Heart right ventricle (tissue), 16 donors: ENCODE measurements around the gene ZFYVE28. TPM values are rescaled to one million over a fixed set of nuclear protein-coding genes. Genes with fewer than 3 reads are reported as not detected.

Experiments
- ATAC-seq, 8 donors: fragments of 200-7000 bp; cut with Tn5 transposase; one replicate each; pipeline ENCODE4 v1.9.1; 2020; ENCODE audit warnings: mild to moderate bottlenecking in 8 of 8, moderate library complexity in 8 of 8, moderate number of reproducible peaks in 1 of 8
- DNase-seq, 2 donors: peaks; one replicate each; pipeline ENCODE4 v3.0.0-alpha.2; 2020
- H3K27ac ChIP-seq, 10 donors: fragments of 200-600 bp; sonication (generic) in 2 of 10; one replicate each; pipeline versions ENCODE4 v1.5.0 to v1.8.0; 2020 to 2022; ENCODE audit warnings: mild to moderate bottlenecking in 3 of 10
- H3K27me3 ChIP-seq, 7 donors: fragments of 200-600 bp; one replicate each; pipeline ENCODE4 v1.8.0; 2021 to 2022; ENCODE audit warnings: mild to moderate bottlenecking in 2 of 7
- H3K36me3 ChIP-seq, 9 donors: fragments of 200-600 bp; sonication (generic) in 1 of 9; one replicate each; pipeline versions ENCODE4 v1.5.0 to v1.8.0; 2020 to 2022; ENCODE audit warnings: mild to moderate bottlenecking in 2 of 9
- H3K4me1 ChIP-seq, 9 donors: fragments of 200-600 bp; sonication (generic) in 1 of 9; one replicate each; pipeline versions ENCODE4 v1.5.0 to v1.8.0; 2020 to 2022; ENCODE audit warnings: mild to moderate bottlenecking in 4 of 9
- H3K4me3 ChIP-seq, 10 donors: fragments of 200-600 bp; sonication (generic) in 2 of 10; one replicate each; pipeline versions ENCODE4 v1.5.0 to v1.8.0; 2020 to 2022; ENCODE audit warnings: mild to moderate bottlenecking in 7 of 10, moderate library complexity in 2 of 10
- H3K9me3 ChIP-seq, 11 donors: fragments of 200-600 bp in 10 of 11; sonication (generic) in 2 of 11; one replicate each; pipeline versions ENCODE4 v1.5.0 to v1.8.0; 2013 to 2022; ENCODE audit warnings: mild to moderate bottlenecking in 2 of 11, control low read depth in 1 of 11, moderate library complexity in 1 of 11
- WGBS, 2 donors: extraction: QIAGEN DNeasy Blood & Tissue Kit; methylation state at CpG; one replicate each; pipeline ENCODE4 v1.1.7; 2013; ENCODE audit warnings: inconsistent platforms in 1 of 2; 5-methylcytosine and 5-hydroxymethylcytosine counted together
- intact Hi-C, 10 donors: fragments of 100-400 bp; cut with DNase I; formaldehyde crosslinking; loops; one replicate each; pipeline versions ENCODE4 v1.11.1 to v1.14.2; 2022
- polyA plus RNA-seq, 2 donors: library from polyadenylated mRNA; stranded (reverse); fragments of 200-250 nt; gene quantifications; one replicate each; pipeline ENCODE4 v1.2.3, GENCODE V29; 2013
- total RNA-seq, 10 donors: library from RNA; stranded (reverse); fragmentation: NEBNext Ultra II Directional in 3 of 10; extraction: Animal tissue kit (Norgen Biotek cat#: 25700) in 3 of 10; gene quantifications; one replicate each; pipeline versions ENCODE4 v1.2.1 to v1.2.4, GENCODE V29; 2021 to 2023
- TF ChIP-seq, protein P1 (sequence below), 9 donors: fragments of 200-600 bp; sonication (generic) in 2 of 9; IDR thresholded peaks; one replicate each; pipeline versions ENCODE4 v1.5.0 to v1.8.0; 2021 to 2022; ENCODE audit warnings: antibody characterized with exemption in 9 of 9, mild to moderate bottlenecking in 5 of 9, moderate library complexity in 1 of 9
- donor health status: Arrhythmogenic right ventricular cardiomyopathy.
- donor health status: ischemic (EF 13 %, LVEDD 7.1; RV severe dilation, severe dysfunction).
- donor health status: healthy with polysubstance abuse.
- donor health status: DM: no; HTN: yes; CAD: no.
- donor health status: DM: no; HTN: no; CAD: no.
- donor health status: ischemic (EF 25% LVEDD 6.9; RV normal size, moderate dysfunction).
- donor health status: ischemic (EF 25% LVEDD 5.7; RV mildly dilated, moderate dysfunction).
- donor health status: healthy.
- donor health status: DM: yes; HTN: yes; CAD: no.
- donor health status: Ischemic cardiomyopathy.
- donor health status: ischemic (EF 35%, LVEDD 5.7; RV mildly dilated, moderate dysfunction).
- donor health status: nonischemic (EF 11% LVEDD 7.7; RV severe dilation, severe dysfunction).
- donor health status: DM: yes; HTN: yes; CAD: no.
- donor health status: PGD.
- donor health status: ischemic (EF 29% LVEDD 5.4; RV normal size, mild dysfunction).
- donor health status: nonischemic (EF 23%, LVEDD 6.1; RV moderate dilation, normal function).

ZFYVE28 gene
- total and polyA plus RNA-seq, 12 donors: 2.3 to 9.9 (median 3.5) TPM

DNA sequence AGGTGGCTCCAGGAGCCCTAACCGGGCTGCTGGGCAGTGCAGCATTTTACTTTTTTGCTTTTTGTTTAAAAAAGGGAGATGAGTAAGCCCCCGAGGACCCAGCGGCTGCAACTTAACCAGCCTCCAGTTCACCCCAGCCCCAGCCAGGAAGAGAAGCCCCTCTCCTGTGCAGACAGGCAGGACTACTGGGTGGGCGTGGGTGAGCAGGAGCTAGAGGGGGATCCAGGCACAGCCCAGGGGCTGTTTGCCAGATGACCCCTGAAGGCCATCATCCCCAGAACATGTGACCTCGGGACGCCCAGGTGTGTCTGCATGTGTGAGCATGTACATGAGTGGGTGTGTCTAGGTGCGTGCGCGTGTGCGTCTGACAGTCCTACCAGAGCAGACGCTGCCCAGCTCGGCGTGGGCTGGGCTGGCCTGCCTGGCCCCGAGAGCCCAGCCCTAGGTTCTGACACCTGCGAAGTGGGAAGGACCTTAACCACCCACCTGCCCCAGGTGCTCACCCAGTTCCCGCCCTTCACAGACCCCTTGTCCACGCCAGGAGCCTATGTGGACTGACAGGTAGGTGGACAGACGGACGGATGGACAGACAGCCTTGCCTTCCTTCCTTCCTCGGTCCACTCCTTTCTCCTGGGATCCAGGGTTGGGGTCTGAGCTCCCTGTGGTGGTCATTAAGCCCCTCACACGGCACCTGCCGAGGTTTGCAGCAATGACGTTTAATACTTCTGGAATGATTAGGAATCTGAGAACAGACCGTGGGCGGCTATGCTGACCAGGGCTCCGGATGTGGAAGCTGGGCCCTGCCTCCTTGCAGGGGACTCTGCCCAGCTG, 168.7 kb downstream of the ZFYVE28 start:
- 88 to 89% methylated on average over 26 of the region's 26 CpGs for WGBS, 2 donors
- H3K27me3 ChIP-seq: no peaks in the 10 kb centered on the region
- H3K4me3 ChIP-seq: no peak overlapping the region
- TF ChIP-seq, protein P1, sequence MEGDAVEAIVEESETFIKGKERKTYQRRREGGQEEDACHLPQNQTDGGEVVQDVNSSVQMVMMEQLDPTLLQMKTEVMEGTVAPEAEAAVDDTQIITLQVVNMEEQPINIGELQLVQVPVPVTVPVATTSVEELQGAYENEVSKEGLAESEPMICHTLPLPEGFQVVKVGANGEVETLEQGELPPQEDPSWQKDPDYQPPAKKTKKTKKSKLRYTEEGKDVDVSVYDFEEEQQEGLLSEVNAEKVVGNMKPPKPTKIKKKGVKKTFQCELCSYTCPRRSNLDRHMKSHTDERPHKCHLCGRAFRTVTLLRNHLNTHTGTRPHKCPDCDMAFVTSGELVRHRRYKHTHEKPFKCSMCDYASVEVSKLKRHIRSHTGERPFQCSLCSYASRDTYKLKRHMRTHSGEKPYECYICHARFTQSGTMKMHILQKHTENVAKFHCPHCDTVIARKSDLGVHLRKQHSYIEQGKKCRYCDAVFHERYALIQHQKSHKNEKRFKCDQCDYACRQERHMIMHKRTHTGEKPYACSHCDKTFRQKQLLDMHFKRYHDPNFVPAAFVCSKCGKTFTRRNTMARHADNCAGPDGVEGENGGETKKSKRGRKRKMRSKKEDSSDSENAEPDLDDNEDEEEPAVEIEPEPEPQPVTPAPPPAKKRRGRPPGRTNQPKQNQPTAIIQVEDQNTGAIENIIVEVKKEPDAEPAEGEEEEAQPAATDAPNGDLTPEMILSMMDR (IDR thresholded peaks at IDR 0.05): no peak
- intact Hi-C loops: loop anchor here in 1 of 10 donors (10.0 kb wide), 1 partner anchor 105 kb away; no protein-coding TSS in a partner anchor
- H3K36me3 ChIP-seq: peaks cover 5 to 81% (median 45%) of the 10 kb centered on the region in 9 donors
- peaks cover 7 to 34% (median 27%) of the 10 kb centered on the region in 9 donors for H3K4me1 ChIP-seq
- no peak for DNase-seq
- H3K27ac ChIP-seq: no peak overlapping the region
- ATAC-seq: no peak
- no peaks in the 10 kb centered on the region for H3K9me3 ChIP-seq

DNA sequence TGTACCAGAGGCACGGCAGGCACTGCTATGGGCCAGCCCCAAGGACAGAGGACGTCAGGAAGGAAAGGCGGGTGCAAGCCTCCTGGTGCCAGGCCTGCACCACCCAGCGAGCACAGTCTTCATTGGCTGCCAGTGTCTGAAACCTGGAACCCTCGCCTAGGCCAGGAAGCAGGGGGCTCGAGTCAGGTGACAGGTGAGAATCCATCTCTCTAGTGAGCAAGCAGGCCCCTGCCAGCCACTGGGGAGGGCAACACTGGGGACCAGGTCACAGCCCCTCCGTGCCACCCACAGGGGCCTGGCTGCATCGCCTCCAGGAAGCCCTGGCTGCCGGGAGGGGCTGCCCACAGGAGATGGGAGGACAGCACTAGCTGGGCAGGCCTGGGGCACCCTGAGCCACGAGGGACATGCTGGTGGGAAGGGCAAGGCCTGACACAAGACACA, 169.6 kb downstream of the ZFYVE28 start:
- no peak for DNase-seq
- Histone ChIP-seq H3K4me3 (no peak overlapping the region), H3K27me3 (no peaks in the 10 kb centered on the region), H3K4me1 (peaks cover 6 to 39% (median 28%) of the 10 kb centered on the region in 9 donors), H3K36me3 (peaks cover 5 to 72% (median 45%) of the 10 kb centered on the region in 9 donors), H3K27ac (no peak overlapping the region), H3K9me3 (no peaks in the 10 kb centered on the region)
- intact Hi-C loops: loop anchor here in 1 of 10 donors (10.0 kb wide), 1 partner anchor 106 kb away; no protein-coding TSS in a partner anchor
- WGBS, 2 donors: 72 to 76% methylated on average over 10 of the region's 10 CpGs
- TF ChIP-seq, protein P1 (IDR thresholded peaks at IDR 0.05): no peak
- ATAC-seq: no peak

DNA sequence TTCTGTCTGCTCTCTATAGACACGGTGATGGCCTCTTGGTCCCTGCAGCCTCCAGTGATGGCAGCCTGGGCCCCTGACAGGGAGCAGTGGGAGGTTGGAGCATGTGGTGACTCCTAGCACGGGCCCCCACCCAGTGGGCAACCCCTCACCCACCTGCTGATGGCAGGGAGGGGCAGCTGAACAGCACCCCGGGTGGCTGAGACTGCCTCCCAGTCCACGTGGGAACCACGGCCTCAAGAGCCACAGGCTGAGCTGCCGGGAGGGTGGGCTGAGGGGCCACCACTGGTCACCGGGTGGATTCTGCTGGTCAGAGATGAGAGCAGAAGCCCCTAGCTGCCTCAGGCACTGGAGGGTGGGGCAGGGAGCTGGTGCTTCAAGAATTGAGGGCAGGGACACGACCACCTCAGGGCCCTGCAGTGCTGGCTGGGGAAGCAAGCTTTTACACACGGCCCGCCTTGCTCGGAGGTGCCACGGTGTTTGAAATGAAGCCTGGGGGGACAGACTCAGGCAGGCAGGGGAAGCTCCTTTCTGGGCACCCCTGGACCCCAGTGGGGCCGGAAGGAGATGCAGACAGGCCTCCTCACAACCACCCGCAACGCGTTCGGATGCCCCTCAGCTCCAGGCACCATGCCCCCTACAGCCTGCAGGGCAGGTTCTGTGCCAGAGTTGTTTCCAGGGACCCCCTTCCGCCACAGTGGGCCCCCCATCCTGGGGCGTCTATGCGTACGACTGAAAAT, 170.2 kb downstream of the ZFYVE28 start:
- Histone ChIP-seq H3K27ac (no peak overlapping the region), H3K9me3 (no peaks in the 10 kb centered on the region), H3K36me3 (peaks cover 5 to 66% (median 44%) of the 10 kb centered on the region in 9 donors), H3K27me3 (no peaks in the 10 kb centered on the region), H3K4me3 (no peak overlapping the region), H3K4me1 (peaks cover 2 to 39% (median 27%) of the 10 kb centered on the region in 9 donors)
- DNase-seq (no peak), ATAC-seq (no peak)
- TF ChIP-seq, protein P1 (IDR thresholded peaks at IDR 0.05): no peak
- intact Hi-C loops: loop anchor here in 1 of 10 donors (10.0 kb wide), 1 partner anchor 107 kb away; no protein-coding TSS in a partner anchor
- 86 to 88% methylated on average over 21 of the region's 21 CpGs for WGBS, 2 donors
